ENCODE data around the gene MPC1. TPM values are rescaled to one million over a fixed set of nuclear protein-coding genes. Genes with fewer than 3 reads are reported as not detected.

MPC1 gene
- total RNA-seq, 4 donors from 2014 or later: 69.1 to 128 (median 103) TPM

GRCh38 chr6:166418691-166419143, 36.0 kb upstream of the MPC1 start:
- intact Hi-C loops (cut with DNase I): no loop called here

GRCh38 chr6:166417285-166417691, 34.5 kb upstream of the MPC1 start:
- no peak overlapping the region for H3K27ac ChIP-seq
- H3K27me3 ChIP-seq: no peaks in the 10 kb centered on the region
- TF ChIP-seq CTCF (IDR thresholded peaks at IDR 0.05): no peak
- no peak for TF ChIP-seq POLR2A (IDR thresholded peaks at IDR 0.05)
- H3K4me3 ChIP-seq (replicated peaks in 1 of 3): no peak overlapping the region
- no peaks in the 10 kb centered on the region for H3K4me1 ChIP-seq
- peaks cover 22 to 33% of the 10 kb centered on the region in 2 donors for H3K36me3 ChIP-seq
- H3K9me3 ChIP-seq: no peaks in the 10 kb centered on the region
- intact Hi-C loops (cut with DNase I): no loop called here
- no peak for DNase-seq
- 87 to 92% methylated on average over 6 of the region's 6 CpGs for WGBS, 2 donors

More at GRCh38 chr6:166418691-166419143, 36.0 kb upstream of the MPC1 start:
- H3K9me3 ChIP-seq: no peaks in the 10 kb centered on the region
- H3K27me3 ChIP-seq: no peaks in the 10 kb centered on the region
- no peak overlapping the region for H3K4me3 ChIP-seq (replicated peaks in 1 of 3)
- no peak for TF ChIP-seq POLR2A (IDR thresholded peaks at IDR 0.05)
- TF ChIP-seq CTCF (IDR thresholded peaks at IDR 0.05): no peak
- H3K4me1 ChIP-seq: no peaks in the 10 kb centered on the region
- no peak overlapping the region for H3K27ac ChIP-seq
- DNase-seq: no peak
- peaks cover 19 to 32% of the 10 kb centered on the region in 2 donors for H3K36me3 ChIP-seq
- 79 to 92% methylated on average over 9 of the region's 9 CpGs for WGBS, 2 donors

- H3K36me3 ChIP-seq: peaks cover 22 to 45% of the 10 kb centered on the region in 2 donors
- 67 to 85% methylated on average over 5 of the region's 5 CpGs for WGBS, 2 donors
- no peak overlapping the region for H3K27ac ChIP-seq
- no peaks in the 10 kb centered on the region for H3K9me3 ChIP-seq
- H3K4me1 ChIP-seq: no peaks in the 10 kb centered on the region
- no peaks in the 10 kb centered on the region for H3K27me3 ChIP-seq
- intact Hi-C loops (cut with DNase I): no loop called here
- no peak for DNase-seq
- no peak for TF ChIP-seq CTCF (IDR thresholded peaks at IDR 0.05)
- TF ChIP-seq POLR2A (IDR thresholded peaks at IDR 0.05): no peak
- H3K4me3 ChIP-seq (replicated peaks in 1 of 3): no peak overlapping the region
Observed at GRCh38 chr6:166415833-166416347, 33.1 kb upstream of the MPC1 start.

- no peaks in the 10 kb centered on the region for H3K27me3 ChIP-seq
- no peaks in the 10 kb centered on the region for H3K9me3 ChIP-seq
- WGBS, 2 donors: 87 to 92% methylated on average over 5 of the region's 5 CpGs
- no peak for DNase-seq
- intact Hi-C loops (cut with DNase I): no loop called here
- no peaks in the 10 kb centered on the region for H3K4me1 ChIP-seq
- TF ChIP-seq POLR2A (IDR thresholded peaks at IDR 0.05) (no peak), CTCF (IDR thresholded peaks at IDR 0.05) (no peak)
- no peak overlapping the region for H3K27ac ChIP-seq
- no peak overlapping the region for H3K4me3 ChIP-seq (replicated peaks in 1 of 3)
- H3K36me3 ChIP-seq: peaks cover 22 to 45% of the 10 kb centered on the region in 2 donors
Observed at GRCh38 chr6:166415306-166415705, 32.6 kb upstream of the MPC1 start.

GRCh38 chr6:166413491-166413951, 30.8 kb upstream of the MPC1 start:
- Histone ChIP-seq H3K27ac (no peak overlapping the region), H3K4me1 (no peaks in the 10 kb centered on the region), H3K27me3 (no peaks in the 10 kb centered on the region), H3K36me3 (peaks cover 22 to 36% of the 10 kb centered on the region in 2 donors), H3K9me3 (no peaks in the 10 kb centered on the region), H3K4me3 (replicated peaks in 1 of 3) (no peak overlapping the region)
- DNase-seq: no peak
- 91 to 93% methylated on average over 16 to 17 of the region's 17 CpGs for WGBS, 2 donors
- TF ChIP-seq CTCF (IDR thresholded peaks at IDR 0.05) (no peak), POLR2A (IDR thresholded peaks at IDR 0.05) (no peak)
- intact Hi-C loops (cut with DNase I): no loop called here
